ENCODE data around the gene SSPN.

Gene SSPN

DNA sequence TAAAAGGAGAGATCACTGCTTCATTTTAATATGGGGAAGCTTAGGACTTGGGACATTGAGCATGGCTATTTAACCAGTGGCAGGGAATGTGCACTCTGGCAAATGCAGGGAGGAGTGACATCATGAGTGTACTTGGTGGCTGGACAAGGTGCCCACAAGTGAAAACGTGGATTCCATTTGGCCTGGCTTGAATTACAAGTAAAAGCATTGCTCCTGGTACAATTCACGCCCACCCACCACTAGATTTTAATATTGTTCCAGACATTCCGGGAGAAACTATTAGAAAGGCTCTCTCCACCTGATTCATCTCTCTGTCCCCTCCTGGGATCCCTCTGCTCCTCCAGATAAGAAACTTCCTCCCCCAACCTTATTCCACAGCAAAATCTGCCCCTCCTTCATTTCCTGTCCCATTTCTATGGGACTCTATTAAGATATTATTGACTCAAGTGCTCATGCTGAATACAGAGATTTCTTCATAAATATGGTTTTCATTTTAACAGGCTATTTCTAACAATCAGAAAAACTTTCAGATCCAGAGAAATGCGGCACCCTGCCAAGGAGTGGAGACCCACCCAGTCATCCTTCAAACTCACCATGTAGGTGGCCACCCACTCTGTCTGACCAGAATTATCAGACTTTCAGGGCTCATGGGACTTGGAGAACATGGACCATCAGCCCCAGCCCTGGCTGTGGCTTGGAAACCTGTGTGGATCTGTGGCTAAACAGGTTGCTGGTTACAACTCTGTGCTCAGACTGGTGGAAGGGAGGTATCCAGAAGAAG lies 43.2 kb downstream of the SSPN start:
- TF ChIP-seq, protein P1, sequence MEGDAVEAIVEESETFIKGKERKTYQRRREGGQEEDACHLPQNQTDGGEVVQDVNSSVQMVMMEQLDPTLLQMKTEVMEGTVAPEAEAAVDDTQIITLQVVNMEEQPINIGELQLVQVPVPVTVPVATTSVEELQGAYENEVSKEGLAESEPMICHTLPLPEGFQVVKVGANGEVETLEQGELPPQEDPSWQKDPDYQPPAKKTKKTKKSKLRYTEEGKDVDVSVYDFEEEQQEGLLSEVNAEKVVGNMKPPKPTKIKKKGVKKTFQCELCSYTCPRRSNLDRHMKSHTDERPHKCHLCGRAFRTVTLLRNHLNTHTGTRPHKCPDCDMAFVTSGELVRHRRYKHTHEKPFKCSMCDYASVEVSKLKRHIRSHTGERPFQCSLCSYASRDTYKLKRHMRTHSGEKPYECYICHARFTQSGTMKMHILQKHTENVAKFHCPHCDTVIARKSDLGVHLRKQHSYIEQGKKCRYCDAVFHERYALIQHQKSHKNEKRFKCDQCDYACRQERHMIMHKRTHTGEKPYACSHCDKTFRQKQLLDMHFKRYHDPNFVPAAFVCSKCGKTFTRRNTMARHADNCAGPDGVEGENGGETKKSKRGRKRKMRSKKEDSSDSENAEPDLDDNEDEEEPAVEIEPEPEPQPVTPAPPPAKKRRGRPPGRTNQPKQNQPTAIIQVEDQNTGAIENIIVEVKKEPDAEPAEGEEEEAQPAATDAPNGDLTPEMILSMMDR (conservative IDR thresholded peaks at IDR 0.05; ENCODE audit: low read depth, low read length): no peak
- no peak for DNase-seq (ENCODE audit: low read depth)
- H3K4me3 ChIP-seq (ENCODE audit: low read depth, low read length): no peak overlapping the region

DNA sequence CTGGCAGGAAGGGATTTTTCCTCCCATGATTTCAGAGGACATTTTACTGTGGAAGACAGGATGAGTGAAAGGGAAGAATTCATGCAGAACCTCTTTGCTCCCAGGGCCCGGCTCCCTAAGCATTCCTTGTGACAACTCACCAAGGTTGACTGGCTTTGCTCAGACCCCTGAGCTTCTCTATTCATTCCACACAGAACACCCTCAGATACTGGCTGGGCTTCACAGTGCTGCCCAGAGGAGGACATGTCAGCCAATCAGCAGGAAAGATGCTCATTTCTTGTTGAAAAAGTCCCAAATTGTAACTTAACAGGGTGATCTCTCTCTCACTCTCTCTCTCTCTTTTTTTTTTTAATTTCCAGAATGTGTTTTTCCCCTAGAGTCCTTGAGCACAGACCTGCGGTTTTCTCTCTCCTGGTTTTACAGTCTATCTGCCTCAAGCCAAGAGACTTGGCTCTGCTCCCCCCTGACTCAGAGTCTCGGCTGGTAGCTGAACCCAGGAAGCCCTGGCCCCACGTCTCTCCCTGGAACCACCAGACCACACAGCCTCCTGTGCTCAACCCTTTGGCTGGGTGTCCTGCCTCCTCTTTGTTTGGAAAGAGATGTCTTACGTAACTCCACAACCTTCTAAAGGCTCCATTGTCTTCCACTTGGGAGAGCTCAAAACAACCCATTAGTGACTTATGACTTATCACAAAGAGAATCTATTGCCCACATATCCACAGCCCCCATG lies 43.9 kb downstream of the SSPN start:
- H3K4me3 ChIP-seq (ENCODE audit: low read depth, low read length): no peak overlapping the region
- TF ChIP-seq, protein P1 (conservative IDR thresholded peaks at IDR 0.05; ENCODE audit: low read depth, low read length): no peak
- DNase-seq (ENCODE audit: low read depth): peak; percentile 96

DNA sequence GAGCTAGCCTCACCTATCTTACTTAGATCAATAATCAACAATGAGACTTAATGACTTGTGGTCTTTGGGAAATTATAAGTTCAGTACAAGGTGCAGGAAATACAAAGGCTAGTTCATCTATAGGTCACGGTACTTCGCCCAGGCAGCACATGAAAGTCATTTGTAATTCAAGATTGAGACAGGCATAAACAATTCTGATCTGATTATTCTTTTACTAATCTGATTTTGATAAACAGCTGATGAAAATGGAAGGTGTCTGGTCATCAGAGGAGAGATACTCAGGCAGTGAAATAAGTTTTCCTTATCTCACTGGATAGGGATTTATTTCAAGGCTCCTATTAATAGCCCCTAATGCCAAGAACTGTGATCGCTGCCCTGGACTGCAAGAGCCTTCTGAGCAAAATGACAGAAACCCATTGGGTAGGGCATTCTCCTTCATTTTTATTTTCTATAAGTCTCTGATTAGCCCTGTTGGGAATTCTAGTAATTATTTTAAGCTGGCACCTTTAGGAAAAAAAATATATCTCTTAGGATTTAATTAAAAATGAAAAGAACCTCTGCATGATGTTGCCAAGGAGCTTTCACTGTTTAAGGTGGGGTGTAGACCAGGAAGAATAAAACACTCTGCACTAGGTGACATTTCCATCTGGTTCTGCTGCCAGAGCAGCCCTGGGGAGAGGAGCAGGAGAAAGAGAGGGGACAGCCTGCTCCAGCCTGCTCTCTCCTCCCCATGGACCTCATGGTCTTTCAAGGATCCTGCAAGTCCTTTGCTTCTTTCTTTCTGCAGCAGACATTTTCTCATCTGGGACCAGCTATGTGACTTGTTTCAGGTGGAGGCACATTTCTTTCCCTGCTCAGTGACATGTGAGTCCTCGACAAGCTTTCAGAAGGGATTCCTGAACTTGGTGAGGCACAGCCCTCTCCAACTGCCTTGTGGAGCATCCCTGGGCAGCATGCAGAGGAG lies 44.8 kb downstream of the SSPN start:
- TF ChIP-seq, protein P1 (conservative IDR thresholded peaks at IDR 0.05; ENCODE audit: low read depth, low read length): no peak
- H3K4me3 ChIP-seq (ENCODE audit: low read depth, low read length): no peak overlapping the region
- no peak for DNase-seq (ENCODE audit: low read depth)

DNA sequence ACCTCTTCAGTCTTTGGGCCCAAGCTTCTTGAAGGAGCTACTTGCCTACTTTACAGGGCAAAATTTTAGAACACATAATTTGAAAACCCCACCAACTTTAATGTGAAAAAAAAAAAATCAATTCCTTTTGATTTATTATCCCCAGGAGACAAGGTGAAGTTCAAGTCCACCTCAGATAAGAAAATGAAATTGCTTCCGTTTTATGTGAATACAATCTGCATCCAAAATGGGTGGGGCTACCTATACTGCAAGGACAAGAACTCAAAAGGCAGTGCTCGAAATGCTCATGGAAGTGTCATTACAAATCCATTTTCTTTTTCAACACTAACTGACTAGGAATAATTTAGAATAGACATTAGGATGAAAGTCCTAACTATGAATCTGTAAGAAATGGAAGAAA lies 45.7 kb downstream of the SSPN start:
- H3K4me3 ChIP-seq (ENCODE audit: low read depth, low read length): no peak overlapping the region
- TF ChIP-seq, protein P1 (conservative IDR thresholded peaks at IDR 0.05; ENCODE audit: low read depth, low read length): no peak
- DNase-seq (ENCODE audit: low read depth): no peak

DNA sequence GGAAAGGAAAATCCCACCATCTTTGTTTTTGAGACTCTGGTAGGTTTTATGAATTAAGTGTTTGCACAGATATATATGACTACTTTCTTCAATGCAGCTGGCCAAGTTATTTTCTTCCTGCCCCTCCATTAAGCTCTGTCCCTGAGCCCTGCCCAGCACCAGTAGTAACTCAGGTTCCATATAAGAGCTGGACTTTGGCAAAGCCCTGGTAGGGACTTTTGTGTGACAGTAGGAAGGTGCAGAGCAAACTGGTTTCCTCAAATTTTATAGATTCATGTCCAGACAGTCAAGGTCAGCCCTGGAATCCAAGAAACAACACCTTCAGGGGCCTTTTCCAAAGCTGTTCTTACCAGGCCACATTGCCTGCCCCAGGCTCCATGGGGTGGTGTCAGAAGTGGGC lies 47.3 kb downstream of the SSPN start:
- TF ChIP-seq, protein P1 (conservative IDR thresholded peaks at IDR 0.05; ENCODE audit: low read depth, low read length): no peak
- H3K4me3 ChIP-seq (ENCODE audit: low read depth, low read length): no peak overlapping the region
- DNase-seq (ENCODE audit: low read depth): no peak

DNA sequence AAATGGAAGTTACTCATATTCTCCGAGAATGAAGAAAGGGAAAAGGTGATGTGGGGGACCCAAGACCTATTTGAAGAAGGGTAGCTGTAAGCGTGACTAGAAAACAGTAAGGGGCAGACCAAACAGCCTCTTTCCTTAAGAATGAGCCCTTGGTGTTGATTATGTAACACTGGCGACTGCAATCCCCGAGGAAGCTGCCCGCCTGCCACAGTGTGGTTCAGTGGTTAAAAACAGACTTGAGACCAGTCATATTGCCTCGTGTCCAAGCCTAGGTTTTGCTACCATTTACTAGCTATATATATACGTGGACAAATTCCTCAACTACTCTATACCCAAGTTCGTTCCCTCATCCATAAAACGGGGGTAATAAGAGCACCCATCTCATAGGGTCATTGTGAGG lies 49.1 kb downstream of the SSPN start:
- no peak overlapping the region for H3K4me3 ChIP-seq (ENCODE audit: low read depth, low read length)
- no peak for DNase-seq (ENCODE audit: low read depth)
- TF ChIP-seq, protein P1 (conservative IDR thresholded peaks at IDR 0.05; ENCODE audit: low read depth, low read length): no peak
